Activated T-helper 1 cell treated with anti-CD3 and anti-CD28 coated beads, Interleukin-12 subunit alpha, Interleukin-12 subunit beta, Interleukin-2, Interleukin-4 antibody, amounts not matched to agents 30 ng/mL and 10 ng/mL and 1 ng/mL, durations not matched to agents 14 hours and 24 hours and 36 hours (primary cell): ENCODE results near the gene ICAM5. TPM values are rescaled to one million over a fixed set of nuclear protein-coding genes. Genes with fewer than 3 reads are reported as not detected.
"Not testable (repeated sequence)": the region's sequence is repeated elsewhere in the genome, so short reads cannot be mapped to it uniquely, and the experiment has no call there.

Experiments
- DNase-seq: peaks from one replicate; pipeline ENCODE4 v3.0.0; 2021; ENCODE audit warnings: low spot score
- H3K27ac Mint-ChIP-seq: one replicate; pipeline ENCODE4 v1.8.0; 2021; ENCODE audit warnings: mild to moderate bottlenecking, mixed read lengths
- H3K27me3 Mint-ChIP-seq: one replicate; pipeline ENCODE4 v1.8.0; 2022; ENCODE audit warnings: mild to moderate bottlenecking, moderate library complexity, mixed read lengths; ENCODE audit not compliant: insufficient read depth
- H3K36me3 Mint-ChIP-seq: one replicate; pipeline ENCODE4 v1.8.0; 2021; ENCODE audit warnings: low read depth, mixed read lengths
- H3K4me1 Mint-ChIP-seq: one replicate; pipeline ENCODE4 v1.8.0; 2021; ENCODE audit warnings: low read depth, mixed read lengths
- H3K4me3 Mint-ChIP-seq: one replicate; pipeline ENCODE4 v1.8.0; 2021; ENCODE audit warnings: mild to moderate bottlenecking, moderate library complexity, mixed read lengths
- H3K9me3 Mint-ChIP-seq: one replicate; pipeline ENCODE4 v1.8.0; 2021; ENCODE audit warnings: mixed read lengths
- intact Hi-C: fragments of 100-400 bp; cut with micrococcal nuclease; formaldehyde crosslinking; loops from one replicate; pipeline ENCODE4 v1.15.1; 2024
- total RNA-seq: library from RNA; stranded (reverse); gene quantifications from 2 replicates; pipeline ENCODE4 v1.2.3, GENCODE V29; 2022

ICAM5 gene
- total RNA-seq: 1.9 TPM in 2 replicates

- peak within 1 kb of the TSS; percentile 81 for H3K27ac Mint-ChIP-seq
- peaks cover 58% of the 10 kb centered on the region for H3K27me3 Mint-ChIP-seq
- no peaks in the 10 kb centered on the region for H3K9me3 Mint-ChIP-seq
- DNase-seq: no peak
- peaks cover 71% of the 10 kb centered on the region for H3K4me1 Mint-ChIP-seq
- H3K36me3 Mint-ChIP-seq: peaks cover 17% of the 10 kb centered on the region
- H3K4me3 Mint-ChIP-seq: peak within 1 kb of the TSS; percentile 79
- intact Hi-C loops: loop anchor here (1.0 to 2.0 kb wide), 2 partner anchors 19 to 225 kb away; partner anchors contain the start of gene ICAM1
Observed at GRCh38 chr19:10289836-10290356, at the start of gene ICAM5. TSS of gene ICAM5 (plus strand) at chr19:10289952. CDS start at chr19:10290044, 92 bp downstream.

DNA sequence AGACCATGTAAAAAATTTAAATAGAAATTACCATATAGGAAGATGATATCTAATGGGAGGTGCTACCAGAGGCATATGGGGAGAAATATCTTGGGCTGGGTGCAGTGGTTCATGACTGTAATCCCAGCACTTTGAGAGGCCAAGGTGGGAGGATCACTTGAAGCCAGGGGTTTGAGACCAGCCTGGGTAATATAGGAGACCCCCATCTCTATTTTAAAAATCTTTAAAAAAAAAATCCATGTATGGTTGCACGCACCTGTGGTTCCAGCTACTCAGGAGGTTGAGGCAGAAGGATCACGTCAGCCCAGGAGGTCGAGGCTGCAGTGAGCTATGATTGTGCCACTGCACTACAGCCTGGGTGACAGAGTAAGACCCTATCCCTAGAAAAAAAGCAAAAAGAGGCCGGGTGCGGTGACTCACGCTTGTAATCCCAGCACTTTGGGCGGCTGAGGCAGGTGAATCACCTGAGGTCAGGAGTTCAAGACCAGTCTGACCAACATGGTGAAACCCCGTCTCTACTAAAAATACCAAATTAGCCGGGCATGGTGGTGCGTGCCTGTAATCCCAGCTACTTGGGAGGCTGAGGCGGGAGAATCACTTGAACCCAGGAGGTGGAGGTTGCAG, 47.8 kb upstream of the ICAM5 start:
- H3K4me1 Mint-ChIP-seq, H3K27me3 Mint-ChIP-seq, H3K4me3 Mint-ChIP-seq, H3K36me3 Mint-ChIP-seq, intact Hi-C loops, H3K9me3 Mint-ChIP-seq, DNase-seq, H3K27ac Mint-ChIP-seq: not testable (repeated sequence)

GRCh38 chr19:10243606-10244005, 46.1 kb upstream of the ICAM5 start:
- H3K9me3 Mint-ChIP-seq: no peaks in the 10 kb centered on the region
- no peak for DNase-seq
- peaks cover 5% of the 10 kb centered on the region for H3K4me1 Mint-ChIP-seq
- H3K27ac Mint-ChIP-seq: no peak overlapping the region
- no peak overlapping the region for H3K4me3 Mint-ChIP-seq
- peaks cover 3% of the 10 kb centered on the region for H3K27me3 Mint-ChIP-seq
- intact Hi-C loops: no loop called here
- no peaks in the 10 kb centered on the region for H3K36me3 Mint-ChIP-seq

- H3K27ac Mint-ChIP-seq: no peak overlapping the region
- H3K9me3 Mint-ChIP-seq: no peaks in the 10 kb centered on the region
- intact Hi-C loops: no loop called here
- H3K27me3 Mint-ChIP-seq: peaks cover 3% of the 10 kb centered on the region
- no peak overlapping the region for H3K4me3 Mint-ChIP-seq
- H3K36me3 Mint-ChIP-seq: no peaks in the 10 kb centered on the region
- no peaks in the 10 kb centered on the region for H3K4me1 Mint-ChIP-seq
- no peak for DNase-seq
Observed at GRCh38 chr19:10245189-10245939, 44.4 kb upstream of the ICAM5 start.

GRCh38 chr19:10246511-10246910, 43.2 kb upstream of the ICAM5 start:
- H3K36me3 Mint-ChIP-seq: no peaks in the 10 kb centered on the region
- H3K4me1 Mint-ChIP-seq: no peaks in the 10 kb centered on the region
- H3K4me3 Mint-ChIP-seq: no peak overlapping the region
- intact Hi-C loops: no loop called here
- H3K9me3 Mint-ChIP-seq: no peaks in the 10 kb centered on the region
- no peak overlapping the region for H3K27ac Mint-ChIP-seq
- peaks cover 3% of the 10 kb centered on the region for H3K27me3 Mint-ChIP-seq
- DNase-seq: no peak

DNA sequence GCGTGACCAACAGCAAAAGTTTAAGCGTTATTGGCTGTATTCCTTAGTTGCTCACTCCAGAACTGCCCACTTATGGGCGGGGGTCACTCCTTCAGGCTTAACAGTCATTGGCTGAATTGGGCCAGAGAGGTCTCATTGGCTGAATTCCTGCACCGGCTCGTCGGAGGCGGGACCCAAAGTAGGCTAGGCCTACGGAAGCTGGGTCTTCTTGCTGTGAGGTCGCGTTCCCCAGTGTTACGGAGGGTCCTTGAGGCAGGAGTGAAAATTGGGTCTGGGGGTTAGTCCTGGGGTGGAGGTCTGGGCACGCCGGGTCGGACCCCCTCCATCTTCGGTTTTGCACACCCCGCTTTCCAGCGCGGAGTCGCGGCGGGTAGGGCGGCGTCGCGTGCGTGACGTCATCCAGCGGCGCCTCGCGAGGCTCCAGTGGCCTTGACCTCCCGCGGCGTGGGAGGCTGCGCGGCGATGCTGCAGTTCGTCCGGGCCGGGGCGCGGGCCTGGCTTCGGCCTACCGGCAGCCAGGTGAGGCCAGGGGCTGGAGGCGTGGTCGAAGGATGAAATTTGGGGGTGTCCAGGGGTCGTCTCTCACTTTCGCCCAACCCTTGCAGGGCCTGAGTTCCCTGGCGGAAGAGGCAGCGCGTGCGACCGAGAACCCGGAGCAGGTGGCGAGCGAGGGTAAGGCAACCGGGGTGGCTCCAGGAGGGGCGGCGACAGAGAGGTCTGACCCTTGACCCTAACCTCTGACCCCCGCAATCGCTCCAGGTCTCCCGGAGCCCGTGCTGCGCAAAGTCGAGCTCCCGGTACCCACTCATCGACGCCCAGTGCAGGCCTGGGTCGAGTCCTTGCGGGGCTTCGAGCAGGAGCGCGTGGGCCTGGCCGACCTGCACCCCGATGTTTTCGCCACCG, 37.7 kb upstream of the ICAM5 start, which contains the start of gene MRPL4:
Gene MRPL4, plus strand, starts transcription at position 423 of the 903 bp plus-strand sequence. Its CDS starts 40 bp downstream, at position 463.
- Mint-ChIP-seq H3K4me3 (peak within 1 kb of the TSS; percentile 95), H3K27ac (peak within 1 kb of the TSS; percentile 96), H3K36me3 (peaks cover 20% of the 10 kb centered on the region), H3K27me3 (no peaks in the 10 kb centered on the region), H3K9me3 (no peaks in the 10 kb centered on the region), H3K4me1 (peaks cover 19% of the 10 kb centered on the region)
- intact Hi-C loops: loop anchor here (1.0 to 2.0 kb wide), 5 partner anchors 58 to 433 kb away; partner anchors contain the start of genes DNMT1 and FBXL12
- peak; percentile 95 for DNase-seq

DNA sequence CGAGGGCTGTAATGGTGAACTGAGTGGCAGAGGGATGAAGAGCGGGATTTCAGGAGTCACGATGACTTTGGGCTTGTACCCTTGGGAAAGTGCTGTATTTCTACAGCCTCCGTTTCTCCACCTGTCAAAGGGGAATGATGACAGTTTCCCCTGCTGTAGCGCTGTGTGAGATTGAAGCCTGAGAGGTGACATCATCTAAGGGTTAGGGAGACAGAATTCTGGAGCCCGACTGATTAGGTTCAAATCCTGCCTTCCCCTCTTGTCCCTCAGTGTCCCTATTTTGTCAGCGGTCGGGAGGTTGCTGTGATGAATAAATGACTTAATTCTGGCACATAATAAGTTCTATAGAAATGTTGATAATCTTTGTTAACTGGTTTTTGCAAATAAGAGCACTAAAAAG, 37.0 kb upstream of the ICAM5 start:
- no peak for DNase-seq
- H3K36me3 Mint-ChIP-seq: peaks cover 27% of the 10 kb centered on the region
- no peaks in the 10 kb centered on the region for H3K27me3 Mint-ChIP-seq
- intact Hi-C loops: no loop called here
- H3K9me3 Mint-ChIP-seq: no peaks in the 10 kb centered on the region
- peaks cover 19% of the 10 kb centered on the region for H3K4me1 Mint-ChIP-seq
- H3K27ac Mint-ChIP-seq: peak overlapping the region; percentile 96
- peak overlapping the region; percentile 95 for H3K4me3 Mint-ChIP-seq

- H3K9me3 Mint-ChIP-seq: no peaks in the 10 kb centered on the region
- no peak for DNase-seq
- H3K27ac Mint-ChIP-seq: peak overlapping the region; percentile 23
- intact Hi-C loops: no loop called here
- peak overlapping the region; percentile 58 for H3K4me3 Mint-ChIP-seq
- peaks cover 19% of the 10 kb centered on the region for H3K4me1 Mint-ChIP-seq
- no peaks in the 10 kb centered on the region for H3K27me3 Mint-ChIP-seq
- H3K36me3 Mint-ChIP-seq: peaks cover 34% of the 10 kb centered on the region
Observed at GRCh38 chr19:10254244-10254643, 35.5 kb upstream of the ICAM5 start.

DNA sequence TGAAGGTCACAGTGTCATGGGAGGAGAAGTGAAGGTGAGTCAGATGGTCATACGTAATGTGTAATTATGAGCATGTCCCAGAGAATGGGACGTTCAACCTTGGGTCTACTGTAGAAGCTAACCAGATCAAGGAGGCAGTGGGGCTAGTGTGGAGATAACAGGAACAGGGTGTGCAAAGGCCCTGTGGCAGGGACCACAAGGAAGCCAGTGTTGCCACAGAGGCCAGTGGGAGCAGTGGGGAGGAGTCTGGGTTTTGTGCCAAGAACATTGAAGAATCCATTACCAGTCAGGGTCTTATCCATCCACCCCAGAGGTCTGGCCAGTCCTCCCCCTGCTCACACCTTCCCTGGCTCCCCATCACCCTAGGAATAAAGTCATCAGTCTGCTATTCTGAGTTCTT, 34.4 kb upstream of the ICAM5 start:
- no peak overlapping the region for H3K4me3 Mint-ChIP-seq
- no peaks in the 10 kb centered on the region for H3K9me3 Mint-ChIP-seq
- H3K4me1 Mint-ChIP-seq: peaks cover 26% of the 10 kb centered on the region
- H3K27me3 Mint-ChIP-seq: no peaks in the 10 kb centered on the region
- intact Hi-C loops: no loop called here
- peaks cover 39% of the 10 kb centered on the region for H3K36me3 Mint-ChIP-seq
- no peak overlapping the region for H3K27ac Mint-ChIP-seq
- DNase-seq: no peak

GRCh38 chr19:10256551-10256950, 33.2 kb upstream of the ICAM5 start:
- no peaks in the 10 kb centered on the region for H3K27me3 Mint-ChIP-seq
- H3K4me3 Mint-ChIP-seq: no peak overlapping the region
- peaks cover 39% of the 10 kb centered on the region for H3K36me3 Mint-ChIP-seq
- no peaks in the 10 kb centered on the region for H3K9me3 Mint-ChIP-seq
- intact Hi-C loops: no loop called here
- no peak overlapping the region for H3K27ac Mint-ChIP-seq
- DNase-seq: no peak
- H3K4me1 Mint-ChIP-seq: peaks cover 32% of the 10 kb centered on the region

DNA sequence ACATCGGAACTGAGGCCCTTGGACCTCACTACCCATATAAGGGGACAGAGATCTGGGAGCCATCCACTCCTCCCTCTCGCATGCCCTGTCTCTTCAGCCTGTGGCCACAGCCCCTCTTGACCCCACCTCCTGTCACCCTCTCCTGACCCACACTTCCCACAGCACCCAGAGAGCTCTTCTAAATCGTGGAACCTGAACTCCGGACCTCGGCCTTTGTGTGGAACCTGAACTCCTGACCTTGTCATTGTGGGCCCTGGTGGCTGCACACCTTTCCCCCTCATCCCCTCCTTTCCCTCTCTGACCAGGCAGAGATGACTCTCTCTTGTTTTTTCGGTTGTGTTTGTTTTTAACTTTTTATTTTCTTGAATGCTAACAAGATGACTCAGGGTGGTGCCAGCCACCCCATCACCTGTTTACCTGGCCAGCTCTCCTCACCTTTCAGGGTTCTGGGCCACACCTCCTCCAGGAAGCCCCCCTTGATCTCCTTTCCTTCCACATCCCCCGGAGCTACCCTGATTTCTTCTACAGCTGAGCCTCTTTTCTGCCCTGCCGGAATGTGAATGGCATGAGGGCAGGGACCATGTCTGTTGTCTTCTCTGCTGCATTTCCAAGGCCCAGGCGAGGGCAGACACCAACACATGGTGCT, 32.7 kb upstream of the ICAM5 start:
- H3K36me3 Mint-ChIP-seq: peaks cover 37% of the 10 kb centered on the region
- intact Hi-C loops: no loop called here
- no peak for DNase-seq
- peaks cover 35% of the 10 kb centered on the region for H3K4me1 Mint-ChIP-seq
- no peak overlapping the region for H3K4me3 Mint-ChIP-seq
- H3K9me3 Mint-ChIP-seq: no peaks in the 10 kb centered on the region
- H3K27ac Mint-ChIP-seq: no peak overlapping the region
- H3K27me3 Mint-ChIP-seq: no peaks in the 10 kb centered on the region

DNA sequence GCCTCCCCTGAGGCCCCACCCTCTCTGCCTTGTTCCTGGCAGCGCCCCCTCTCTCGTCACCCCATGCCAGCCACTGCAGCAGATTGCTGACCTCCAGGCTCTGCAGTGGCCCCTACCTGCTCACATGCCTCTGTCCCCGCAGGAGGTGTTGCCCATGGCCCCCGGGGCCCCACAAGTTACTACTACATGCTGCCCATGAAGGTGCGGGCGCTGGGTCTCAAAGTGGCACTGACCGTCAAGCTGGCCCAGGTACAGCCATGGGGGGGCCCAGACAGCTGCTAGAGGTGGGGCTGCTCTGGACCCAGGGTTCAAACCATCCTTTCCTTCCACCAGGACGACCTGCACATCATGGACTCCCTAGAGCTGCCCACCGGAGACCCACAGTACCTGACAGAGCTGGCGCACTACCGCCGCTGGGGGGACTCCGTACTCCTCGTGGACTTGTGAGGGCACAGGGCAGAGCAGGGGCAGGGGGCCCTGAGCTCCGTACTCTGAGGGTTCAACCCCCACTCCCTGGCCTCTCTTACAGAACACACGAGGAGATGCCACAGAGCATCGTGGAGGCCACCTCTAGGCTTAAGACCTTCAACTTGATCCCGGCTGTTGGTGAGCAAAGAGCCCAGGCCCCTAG, 31.6 kb upstream of the ICAM5 start:
- no peak overlapping the region for H3K27ac Mint-ChIP-seq
- H3K27me3 Mint-ChIP-seq: no peaks in the 10 kb centered on the region
- DNase-seq: no peak
- intact Hi-C loops: no loop called here
- H3K36me3 Mint-ChIP-seq: peaks cover 37% of the 10 kb centered on the region
- peaks cover 29% of the 10 kb centered on the region for H3K4me1 Mint-ChIP-seq
- H3K4me3 Mint-ChIP-seq: no peak overlapping the region
- no peaks in the 10 kb centered on the region for H3K9me3 Mint-ChIP-seq
